RWPE2 (cell line): ENCODE results near the gene ZNHIT6.

Experiments used
- ATAC-seq: fragments of 200-7000 bp; cut with Tn5 transposase; 3 replicates; pipeline ENCODE4 v1.9.1; 2021; ENCODE audit warnings: low read depth
- DNase-seq: peaks from one replicate; pipeline ENCODE4 v3.0.0-alpha.2; 2020; ENCODE audit warnings: low spot score
- H3K27ac ChIP-seq: fragments of 450-650 bp; 2 replicates; pipeline ENCODE4 v1.5.1; 2017; ENCODE audit warnings: mild to moderate bottlenecking; ENCODE audit not compliant: poor library complexity, severe bottlenecking
- H3K27me3 ChIP-seq: fragments of 250-450 bp; sonication (Bioruptor Pico); 2 replicates; pipeline ENCODE4 v1.5.1; 2021; ENCODE audit warnings: mild to moderate bottlenecking, moderate library complexity; ENCODE audit not compliant: insufficient read depth, poor library complexity, severe bottlenecking
- H3K36me3 ChIP-seq: fragments of 250-450 bp; sonication (Bioruptor Pico); 2 replicates; pipeline ENCODE4 v1.5.1; 2020; ENCODE audit warnings: low read depth, mild to moderate bottlenecking, moderate library complexity
- H3K4me1 ChIP-seq: fragments of 250-450 bp; sonication (Bioruptor Pico); 2 replicates; pipeline ENCODE4 v1.5.1; 2021; ENCODE audit warnings: mild to moderate bottlenecking, moderate library complexity; ENCODE audit not compliant: insufficient read depth, poor library complexity, severe bottlenecking
- H3K4me3 ChIP-seq: fragments of 250-450 bp; sonication (Bioruptor Pico); 2 replicates; pipeline ENCODE4 v1.5.1; 2021; ENCODE audit warnings: mild to moderate bottlenecking, moderate library complexity; ENCODE audit not compliant: severe bottlenecking
- H3K9me3 ChIP-seq: fragments of 250-450 bp; sonication (Bioruptor Pico); 2 replicates; pipeline ENCODE4 v1.5.1; 2021; ENCODE audit warnings: mild to moderate bottlenecking, moderate library complexity; ENCODE audit not compliant: severe bottlenecking
- TF ChIP-seq, protein P1 (sequence below): fragments of 450-650 bp; IDR thresholded peaks from one replicate; pipeline ENCODE4 v1.5.1; 2017; ENCODE audit warnings: mild to moderate bottlenecking, moderate library complexity; ENCODE audit not compliant: poor library complexity, severe bottlenecking

Gene ZNHIT6

DNA sequence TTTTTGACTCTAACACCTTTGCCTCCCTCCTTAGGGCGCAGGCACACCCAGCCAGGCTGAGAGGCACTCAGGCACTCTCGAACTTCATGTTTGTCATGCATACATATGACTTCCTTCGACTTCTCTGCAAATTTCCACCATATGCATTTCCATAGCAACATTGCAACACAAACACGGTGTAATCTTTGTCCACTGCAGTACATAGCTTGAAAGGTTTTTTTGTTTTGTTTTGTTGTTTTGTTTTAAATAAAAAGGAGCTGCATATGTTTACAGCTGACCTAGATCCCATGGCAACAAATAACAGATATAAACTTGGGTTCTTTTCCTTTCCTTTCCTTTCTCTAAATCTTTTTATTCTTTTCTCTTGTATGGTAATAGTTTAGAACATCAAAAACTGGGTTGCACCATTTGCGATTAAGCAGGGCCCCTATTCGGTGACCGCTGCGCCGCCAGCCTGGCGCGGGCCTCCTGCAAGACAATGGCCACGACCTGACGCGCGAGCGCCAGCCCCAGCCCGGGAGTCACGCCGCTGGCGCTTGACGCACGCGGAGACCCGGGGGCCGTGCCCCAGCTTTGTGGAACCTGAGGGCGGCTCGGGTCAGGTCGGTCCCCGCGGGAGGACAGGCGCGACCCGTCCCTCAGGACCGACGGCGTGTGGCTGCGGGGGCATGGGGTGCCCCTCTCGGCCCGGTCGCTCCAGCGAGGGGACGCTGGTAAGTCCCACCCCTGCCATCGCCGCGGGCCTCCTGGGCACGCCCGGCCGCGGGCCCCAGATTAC is 92.5 kb downstream of the ZNHIT6 start:
- H3K27ac ChIP-seq: no peak overlapping the region
- no peaks in the 10 kb centered on the region for H3K36me3 ChIP-seq
- no peaks in the 10 kb centered on the region for H3K9me3 ChIP-seq
- ATAC-seq: no peak
- TF ChIP-seq, protein P1, sequence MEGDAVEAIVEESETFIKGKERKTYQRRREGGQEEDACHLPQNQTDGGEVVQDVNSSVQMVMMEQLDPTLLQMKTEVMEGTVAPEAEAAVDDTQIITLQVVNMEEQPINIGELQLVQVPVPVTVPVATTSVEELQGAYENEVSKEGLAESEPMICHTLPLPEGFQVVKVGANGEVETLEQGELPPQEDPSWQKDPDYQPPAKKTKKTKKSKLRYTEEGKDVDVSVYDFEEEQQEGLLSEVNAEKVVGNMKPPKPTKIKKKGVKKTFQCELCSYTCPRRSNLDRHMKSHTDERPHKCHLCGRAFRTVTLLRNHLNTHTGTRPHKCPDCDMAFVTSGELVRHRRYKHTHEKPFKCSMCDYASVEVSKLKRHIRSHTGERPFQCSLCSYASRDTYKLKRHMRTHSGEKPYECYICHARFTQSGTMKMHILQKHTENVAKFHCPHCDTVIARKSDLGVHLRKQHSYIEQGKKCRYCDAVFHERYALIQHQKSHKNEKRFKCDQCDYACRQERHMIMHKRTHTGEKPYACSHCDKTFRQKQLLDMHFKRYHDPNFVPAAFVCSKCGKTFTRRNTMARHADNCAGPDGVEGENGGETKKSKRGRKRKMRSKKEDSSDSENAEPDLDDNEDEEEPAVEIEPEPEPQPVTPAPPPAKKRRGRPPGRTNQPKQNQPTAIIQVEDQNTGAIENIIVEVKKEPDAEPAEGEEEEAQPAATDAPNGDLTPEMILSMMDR: no peak
- no peak overlapping the region for H3K4me3 ChIP-seq
- DNase-seq: no peak
- H3K27me3 ChIP-seq: no peaks in the 10 kb centered on the region
- H3K4me1 ChIP-seq: peaks cover 25% of the 10 kb centered on the region

DNA sequence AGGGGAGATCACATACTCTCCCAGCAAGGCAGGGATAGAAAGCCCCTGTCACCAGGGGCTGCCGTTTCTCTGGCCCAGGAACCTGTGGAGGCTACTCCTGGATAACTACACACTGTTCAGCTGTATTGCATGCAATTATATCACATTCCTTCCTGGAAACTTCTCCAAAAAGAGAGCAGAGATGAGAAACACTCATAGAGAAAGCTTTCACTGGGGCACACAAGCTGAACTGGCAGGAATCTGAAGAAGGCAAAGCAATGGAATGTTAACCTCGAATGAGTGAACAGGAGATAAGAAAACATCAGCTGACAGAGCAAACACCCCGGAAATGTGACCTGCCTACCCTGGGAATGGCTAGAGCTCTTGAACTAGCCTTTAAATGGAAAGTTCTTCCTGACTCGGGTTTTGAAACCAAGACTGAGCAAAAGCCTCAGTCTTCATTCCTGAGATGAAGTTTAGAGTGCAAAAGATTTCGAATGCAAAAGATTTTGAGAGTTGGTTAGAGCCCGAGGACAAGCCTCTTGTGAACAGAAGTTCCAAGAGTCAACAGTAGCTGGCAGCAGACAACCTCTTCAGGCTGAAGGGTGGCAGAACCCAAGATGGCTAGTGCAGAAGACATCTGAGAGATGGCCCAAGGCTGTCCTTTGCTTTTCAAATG is 95.4 kb downstream of the ZNHIT6 start:
- DNase-seq (no peak), ATAC-seq (peak; percentile 45)
- no peaks in the 10 kb centered on the region for H3K36me3 ChIP-seq
- H3K9me3 ChIP-seq: no peaks in the 10 kb centered on the region
- H3K4me1 ChIP-seq: peaks cover 29% of the 10 kb centered on the region
- H3K27me3 ChIP-seq: no peaks in the 10 kb centered on the region
- TF ChIP-seq, protein P1: peak; percentile 38
- no peak overlapping the region for H3K4me3 ChIP-seq
- H3K27ac ChIP-seq: peak overlapping the region; percentile 94

DNA sequence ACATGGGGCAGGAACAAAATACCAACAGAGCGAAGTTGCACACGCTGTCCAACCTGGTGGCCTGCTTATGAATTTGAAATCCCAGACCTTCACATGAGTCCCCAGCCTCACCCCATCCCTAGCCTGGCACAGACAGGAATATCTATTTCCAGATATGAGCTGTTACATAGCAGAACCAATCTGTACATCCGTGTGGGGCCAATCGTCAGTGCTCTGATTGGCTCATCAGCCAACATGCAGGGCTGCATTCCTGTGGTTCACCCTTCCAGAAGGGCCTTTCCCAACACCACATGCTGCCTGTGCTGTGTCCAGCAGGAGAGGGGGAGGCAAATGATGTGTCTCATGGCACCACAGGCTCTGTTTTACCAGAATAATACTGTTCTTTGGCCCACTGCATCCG is 96.4 kb downstream of the ZNHIT6 start:
- no peaks in the 10 kb centered on the region for H3K27me3 ChIP-seq
- DNase-seq (peak; percentile 95), ATAC-seq (peak; percentile 74)
- H3K4me1 ChIP-seq: peaks cover 38% of the 10 kb centered on the region
- no peaks in the 10 kb centered on the region for H3K36me3 ChIP-seq
- TF ChIP-seq, protein P1: no peak
- H3K4me3 ChIP-seq: no peak overlapping the region
- peak overlapping the region; percentile 94 for H3K27ac ChIP-seq
- no peaks in the 10 kb centered on the region for H3K9me3 ChIP-seq

DNA sequence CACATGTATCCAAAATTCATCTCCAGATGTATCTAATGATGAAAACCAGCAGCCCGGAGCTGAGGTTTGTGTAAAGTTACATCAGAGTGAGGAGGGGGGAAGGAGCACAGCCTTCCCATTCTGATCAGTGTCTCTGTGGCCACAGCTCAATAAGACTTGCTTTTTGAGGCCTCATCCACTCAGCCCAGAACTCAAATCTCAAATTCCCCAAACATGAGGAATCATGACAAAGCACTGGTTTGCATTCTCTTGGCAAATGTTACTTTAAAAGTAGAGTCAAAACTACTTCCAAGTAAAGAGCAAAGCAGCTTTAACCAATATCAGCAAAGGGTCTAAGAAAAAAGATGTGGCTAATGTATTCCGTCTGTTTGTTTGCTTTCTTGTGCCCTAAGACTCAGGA is 96.8 kb downstream of the ZNHIT6 start:
- ATAC-seq (no peak), DNase-seq (no peak)
- H3K4me1 ChIP-seq: peaks cover 43% of the 10 kb centered on the region
- H3K27me3 ChIP-seq: no peaks in the 10 kb centered on the region
- TF ChIP-seq, protein P1: no peak
- no peak overlapping the region for H3K4me3 ChIP-seq
- no peaks in the 10 kb centered on the region for H3K9me3 ChIP-seq
- H3K36me3 ChIP-seq: no peaks in the 10 kb centered on the region
- peak overlapping the region; percentile 94 for H3K27ac ChIP-seq

DNA sequence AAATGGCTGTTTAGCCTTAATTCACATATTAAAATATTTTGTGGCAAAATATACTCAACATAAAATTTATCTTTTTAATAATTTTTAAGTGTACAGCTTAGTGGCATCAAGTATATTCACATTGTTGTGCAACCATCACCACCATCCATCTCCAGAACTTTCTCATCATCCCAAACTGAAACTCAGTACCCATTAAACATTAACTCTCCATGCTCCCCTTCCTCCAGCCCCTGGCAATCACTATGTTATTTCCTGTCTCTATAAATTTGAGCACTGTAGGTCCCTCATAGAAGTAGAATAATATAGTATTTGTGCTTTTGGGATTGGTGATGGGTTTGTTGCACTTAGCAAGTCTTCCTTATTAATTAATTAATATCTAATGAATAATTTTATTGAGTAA is 98.3 kb downstream of the ZNHIT6 start:
- no peak for ATAC-seq
- Histone ChIP-seq H3K27ac (peak overlapping the region; percentile 95), H3K9me3 (no peaks in the 10 kb centered on the region), H3K4me3 (no peak overlapping the region), H3K4me1 (peaks cover 45% of the 10 kb centered on the region), H3K36me3 (no peaks in the 10 kb centered on the region), H3K27me3 (no peaks in the 10 kb centered on the region)
- no peak for DNase-seq
- TF ChIP-seq, protein P1: no peak
